ENCODE data around the gene C3orf38.

GRCh38 chr3:88188436-88188835 is 38.7 kb downstream of the C3orf38 start:
- TF ChIP-seq POLR2AphosphoS5 (IDR thresholded peaks at IDR 0.05; ENCODE audit: low read depth, low read length): no peak
- no peak for TF ChIP-seq POLR2A (IDR thresholded peaks at IDR 0.05; ENCODE audit: low read depth, low read length)
- no peak for TF ChIP-seq SPI1 (IDR thresholded peaks at IDR 0.05; ENCODE audit: low read depth, low read length)

Measured in GM12891 (cell line).